Ovary (tissue), 3 donors: Measurements from ENCODE around the gene SQSTM1.

ENCODE experiments used
- EP300 ChIP-seq: sonication (generic); formaldehyde crosslinking; IDR thresholded peaks from one replicate; pipeline ENCODE4 v1.6.1; 2017; ENCODE audit warnings: antibody characterized with exemption
- TF ChIP-seq, protein P1 (sequence below), 3 donors: fragments of 450-650 bp in 2 of 3; fragments of 200-600 bp in 1 of 3; IDR thresholded peaks; one replicate each; pipeline versions ENCODE4 v1.5.1 to v1.8.0; 2016 to 2022; ENCODE audit warnings: antibody characterized with exemption in 3 of 3, mild to moderate bottlenecking in 1 of 3
- donor health status: DM: no; HTN: no; CAD: no.

DNA sequence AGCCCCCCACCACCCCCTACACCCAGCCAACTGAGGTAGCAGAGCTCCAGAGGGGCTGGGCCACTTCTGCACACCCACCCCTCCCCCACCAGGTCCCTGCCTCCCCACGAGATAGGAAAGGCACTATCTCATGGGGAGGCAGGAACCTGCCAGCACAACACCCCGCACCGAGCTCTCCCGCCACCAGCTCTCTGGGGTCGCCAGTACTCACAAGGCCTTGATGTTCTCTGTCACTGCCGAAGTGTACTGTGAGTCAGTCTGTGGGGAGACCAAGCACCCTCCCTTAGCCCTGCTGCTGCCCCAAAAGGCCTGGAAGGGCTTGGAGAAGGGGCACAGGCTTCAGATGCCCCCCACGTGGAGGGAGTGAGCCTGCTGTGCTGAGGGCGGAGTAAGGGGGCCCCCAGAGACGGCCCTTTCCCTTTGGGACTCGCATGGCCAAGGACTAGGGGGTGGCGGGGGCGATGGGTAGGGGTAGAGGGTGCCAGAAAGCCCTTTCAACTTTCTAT lies 20.0 kb upstream of the SQSTM1 start:
- no peak for TF ChIP-seq EP300
- TF ChIP-seq, protein P1, sequence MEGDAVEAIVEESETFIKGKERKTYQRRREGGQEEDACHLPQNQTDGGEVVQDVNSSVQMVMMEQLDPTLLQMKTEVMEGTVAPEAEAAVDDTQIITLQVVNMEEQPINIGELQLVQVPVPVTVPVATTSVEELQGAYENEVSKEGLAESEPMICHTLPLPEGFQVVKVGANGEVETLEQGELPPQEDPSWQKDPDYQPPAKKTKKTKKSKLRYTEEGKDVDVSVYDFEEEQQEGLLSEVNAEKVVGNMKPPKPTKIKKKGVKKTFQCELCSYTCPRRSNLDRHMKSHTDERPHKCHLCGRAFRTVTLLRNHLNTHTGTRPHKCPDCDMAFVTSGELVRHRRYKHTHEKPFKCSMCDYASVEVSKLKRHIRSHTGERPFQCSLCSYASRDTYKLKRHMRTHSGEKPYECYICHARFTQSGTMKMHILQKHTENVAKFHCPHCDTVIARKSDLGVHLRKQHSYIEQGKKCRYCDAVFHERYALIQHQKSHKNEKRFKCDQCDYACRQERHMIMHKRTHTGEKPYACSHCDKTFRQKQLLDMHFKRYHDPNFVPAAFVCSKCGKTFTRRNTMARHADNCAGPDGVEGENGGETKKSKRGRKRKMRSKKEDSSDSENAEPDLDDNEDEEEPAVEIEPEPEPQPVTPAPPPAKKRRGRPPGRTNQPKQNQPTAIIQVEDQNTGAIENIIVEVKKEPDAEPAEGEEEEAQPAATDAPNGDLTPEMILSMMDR (IDR thresholded peaks at IDR 0.05) = no peak
